Esophagus muscularis mucosa (tissue), 4 donors: Measurements from ENCODE around the gene MMP7. TPM values are rescaled to one million over a fixed set of nuclear protein-coding genes. Genes with fewer than 3 reads are reported as not detected.

Experiments
- DNase-seq: peaks from one replicate; pipeline ENCODE4 v3.0.0-alpha.2; 2017; ENCODE audit errors: extremely low spot score
- H3K27ac ChIP-seq, 4 donors: fragments of 200-600 bp; sonication (generic); replicated peaks in 1 of 4; 1 replicate in 3 of 4; 2 replicates in 1 of 4; pipeline ENCODE4 v1.5.1; 2016 to 2019; ENCODE audit warnings: mild to moderate bottlenecking in 1 of 4
- H3K27me3 ChIP-seq, 4 donors: fragments of 200-600 bp; sonication (generic); one replicate each; pipeline versions ENCODE4 v1.5.1 to v1.6.0; 2016 to 2019
- H3K36me3 ChIP-seq, 4 donors: fragments of 200-600 bp; sonication (generic); one replicate each; pipeline ENCODE4 v1.5.1; 2016 to 2019
- H3K4me1 ChIP-seq, 4 donors: fragments of 200-600 bp; sonication (generic); one replicate each; pipeline ENCODE4 v1.5.1; 2016 to 2019
- H3K4me3 ChIP-seq, 4 donors: fragments of 200-600 bp; sonication (generic); 1 replicate in 2 of 4; 2 replicates in 2 of 4; pipeline ENCODE4 v1.5.1; 2016 to 2019; ENCODE audit warnings: mild to moderate bottlenecking in 4 of 4, moderate library complexity in 1 of 4
- H3K9me3 ChIP-seq, 4 donors: fragments of 200-600 bp; sonication (generic); 1 replicate in 3 of 4; 2 replicates in 1 of 4; pipeline ENCODE4 v1.5.1; 2016 to 2019
- CTCF ChIP-seq, 3 experiments: fragments of 200-600 bp in 2 of 3; fragments of 450-650 bp in 1 of 3; sonication (generic) in 2 of 3; IDR thresholded peaks; one replicate each; pipeline ENCODE4 v1.5.1; 2017 to 2019; ENCODE audit warnings: antibody characterized with exemption in 3 of 3, mild to moderate bottlenecking in 2 of 3, moderate library complexity in 1 of 3
- EP300 ChIP-seq: sonication (generic); formaldehyde crosslinking; IDR thresholded peaks from one replicate; pipeline ENCODE4 v1.6.1; 2017; ENCODE audit warnings: antibody characterized with exemption
- POLR2A ChIP-seq: fragments of 450-650 bp; IDR thresholded peaks from one replicate; pipeline ENCODE4 v1.6.1; 2017; ENCODE audit warnings: antibody characterized with exemption, moderate library complexity, mild to moderate bottlenecking, low read depth
- POLR2AphosphoS5 ChIP-seq, 2 donors: sonication (generic); formaldehyde crosslinking; IDR thresholded peaks; one replicate each; pipeline ENCODE4 v1.6.1; 2017; ENCODE audit warnings: antibody characterized with exemption in 2 of 2
- WGBS: methylation state at CpG from one replicate; pipeline ENCODE4 v1.1.5; 2018; 5-methylcytosine and 5-hydroxymethylcytosine counted together
- intact Hi-C: fragments of 100-400 bp; cut with DNase I; formaldehyde crosslinking; loops from one replicate; pipeline ENCODE4 v1.15.1; 2023
- total RNA-seq, 4 donors: library from RNA; depleted of rRNA; stranded (reverse); fragments of >200 nt; gene quantifications; one replicate each; pipeline versions ENCODE4 v1.1.0 to v1.2.1, GENCODE V29; 2016

Gene MMP7
- total RNA-seq, 4 donors from 2014 or later, result not detected

GRCh38 chr11:102500829-102501228, 29.7 kb downstream of the MMP7 start:
- intact Hi-C loops, result no loop called here

GRCh38 chr11:102499931-102500330, 30.6 kb downstream of the MMP7 start:
- Histone ChIP-seq H3K4me1 (peaks cover 0 to 15% (median 7%) of the 10 kb centered on the region in 4 donors), H3K4me3 (no peak overlapping the region), H3K27me3 (no peaks in the 10 kb centered on the region), H3K9me3 (no peaks in the 10 kb centered on the region), H3K27ac (no peak overlapping the region), H3K36me3 (no peaks in the 10 kb centered on the region)
- TF ChIP-seq CTCF (IDR thresholded peaks at IDR 0.05) (no peak), POLR2A (no peak), EP300 (no peak), POLR2AphosphoS5 (IDR thresholded peaks at IDR 0.05) (no peak)
- WGBS, result 19% methylated on average over 2 of the region's 2 CpGs
- DNase-seq, result no peak
- intact Hi-C loops, result loop anchor here (5.0 kb wide), 2 partner anchors 108 to 213 kb away; no protein-coding TSS in a partner anchor

More at GRCh38 chr11:102500829-102501228, 29.7 kb downstream of the MMP7 start:
- no peak for DNase-seq
- Histone ChIP-seq H3K27me3 (no peaks in the 10 kb centered on the region), H3K4me1 (peaks cover 0 to 10% (median 4%) of the 10 kb centered on the region in 4 donors), H3K9me3 (no peaks in the 10 kb centered on the region), H3K4me3 (no peak overlapping the region), H3K27ac (no peak overlapping the region), H3K36me3 (no peaks in the 10 kb centered on the region)
- TF ChIP-seq POLR2AphosphoS5 (IDR thresholded peaks at IDR 0.05) (no peak), EP300 (no peak), POLR2A (no peak), CTCF (IDR thresholded peaks at IDR 0.05) (no peak)
- WGBS, result 54% methylated on average over 2 of the region's 2 CpGs

- intact Hi-C loops, result loop anchor here (5.0 kb wide), 2 partner anchors 107 to 212 kb away; no protein-coding TSS in a partner anchor
- Histone ChIP-seq H3K27ac (no peak overlapping the region), H3K4me3 (no peak overlapping the region), H3K4me1 (peaks cover 0 to 15% (median 7%) of the 10 kb centered on the region in 4 donors), H3K27me3 (no peaks in the 10 kb centered on the region), H3K36me3 (no peaks in the 10 kb centered on the region), H3K9me3 (no peaks in the 10 kb centered on the region)
- no peak for TF ChIP-seq POLR2A
- TF ChIP-seq EP300, result no peak
- no peak for TF ChIP-seq POLR2AphosphoS5 (IDR thresholded peaks at IDR 0.05)
- no peak for TF ChIP-seq CTCF (IDR thresholded peaks at IDR 0.05)
- no peak for DNase-seq
- 73% methylated on average over 3 of the region's 3 CpGs for WGBS
Measured at GRCh38 chr11:102499151-102499550, 31.4 kb downstream of the MMP7 start.

GRCh38 chr11:102497061-102497460, 33.5 kb downstream of the MMP7 start:
- H3K9me3 ChIP-seq, result no peaks in the 10 kb centered on the region
- intact Hi-C loops, result loop anchor here (5.0 kb wide), 2 partner anchors 105 to 210 kb away; no protein-coding TSS in a partner anchor
- no peak for DNase-seq
- no peaks in the 10 kb centered on the region for H3K27me3 ChIP-seq
- H3K27ac ChIP-seq, result no peak overlapping the region
- no peak overlapping the region for H3K4me3 ChIP-seq
- H3K4me1 ChIP-seq, result peaks cover 0 to 15% (median 7%) of the 10 kb centered on the region in 4 donors
- no peaks in the 10 kb centered on the region for H3K36me3 ChIP-seq
- no peak for TF ChIP-seq EP300
- TF ChIP-seq POLR2AphosphoS5 (IDR thresholded peaks at IDR 0.05), result no peak
- TF ChIP-seq POLR2A, result no peak
- no peak for TF ChIP-seq CTCF (IDR thresholded peaks at IDR 0.05)
- WGBS, result 94% methylated on average over 3 of the region's 4 CpGs
